Cardiac muscle cell (in vitro differentiated cells and primary cell): ENCODE results near the gene SLC16A10. TPM values are rescaled to one million over a fixed set of nuclear protein-coding genes. Genes with fewer than 3 reads are reported as not detected.
"Not testable (repeated sequence)": the region's sequence is repeated elsewhere in the genome, so short reads cannot be mapped to it uniquely, and the experiment has no call there.

Source experiments
- DNase-seq, 2 donors: peaks; one replicate each; pipeline versions ENCODE4 v3.0.0 to v3.0.0-alpha.2; 2010 to 2017; ENCODE audit warnings: low read depth in 1 of 2, low spot score in 1 of 2
- H3K27ac ChIP-seq: fragments of 200-600 bp; sonication (generic); 2 replicates; pipeline ENCODE4 v1.5.1; 2016
- H3K27me3 ChIP-seq: fragments of 200-600 bp; sonication (generic); 2 replicates; pipeline ENCODE4 v1.6.0; 2016; ENCODE audit warnings: control low read depth
- H3K36me3 ChIP-seq: fragments of 200-600 bp; sonication (generic); 2 replicates; pipeline ENCODE4 v1.5.1; 2016; ENCODE audit warnings: control low read depth
- H3K4me1 ChIP-seq: fragments of 200-600 bp; sonication (generic); 2 replicates; pipeline ENCODE4 v1.8.1; 2017; ENCODE audit warnings: low read depth, mild to moderate bottlenecking, mixed run types
- H3K4me3 ChIP-seq: fragments of 200-600 bp; sonication (generic); 2 replicates; pipeline ENCODE4 v1.5.1; 2016; ENCODE audit warnings: mild to moderate bottlenecking
- H3K9me3 ChIP-seq: fragments of 200-600 bp; sonication (generic); 2 replicates; pipeline ENCODE4 v1.5.1; 2017; ENCODE audit warnings: low read depth, mild to moderate bottlenecking, control low read depth
- polyA plus RNA-seq: library from polyadenylated mRNA; unstranded; fragments of >200 nt; fragmentation: Nextera tagmentation; extraction: Ambion mirVana; gene quantifications from 2 replicates; pipeline ENCODE4 v1.2.1, GENCODE V29; 2016
- total RNA-seq: library from RNA; depleted of rRNA; stranded (reverse); fragments of >200 nt; gene quantifications from 2 replicates; pipeline ENCODE4 v1.2.3, GENCODE V29; 2016
- TF ChIP-seq, protein P1 (sequence below): IDR thresholded peaks from 2 replicates; pipeline ENCODE4 v1.5.1; 2012; ENCODE audit warnings: low read depth, mild to moderate bottlenecking, low read length

SLC16A10 gene
- total and polyA plus RNA-seq, 2 experiments from 2014 or later: 8.1 to 21.4 TPM

DNA sequence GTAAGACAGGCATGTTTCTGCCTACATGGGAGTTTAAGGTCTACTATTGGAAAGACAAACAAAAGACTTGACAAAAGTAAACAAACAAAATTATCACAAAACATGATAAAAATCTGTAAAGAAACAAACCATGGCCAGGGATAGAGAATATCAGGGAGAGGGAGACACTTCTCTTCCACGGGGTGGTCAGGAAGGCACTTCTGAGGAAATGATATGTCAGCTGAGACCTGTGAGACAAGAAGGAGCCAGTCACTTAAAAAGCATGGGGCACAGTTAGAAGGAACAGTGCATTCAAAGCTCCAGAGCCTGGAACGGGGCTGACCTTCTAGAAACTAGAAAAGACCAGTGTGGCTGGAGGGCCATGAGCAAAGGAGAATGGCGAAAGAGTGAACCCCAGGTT lies 35.1 kb upstream of the SLC16A10 start:
- Histone ChIP-seq H3K4me3 (no peak overlapping the region), H3K4me1 (no peaks in the 10 kb centered on the region), H3K27ac (no peak overlapping the region), H3K36me3 (no peaks in the 10 kb centered on the region), H3K9me3 (no peaks in the 10 kb centered on the region), H3K27me3 (no peaks in the 10 kb centered on the region)
- TF ChIP-seq, protein P1, sequence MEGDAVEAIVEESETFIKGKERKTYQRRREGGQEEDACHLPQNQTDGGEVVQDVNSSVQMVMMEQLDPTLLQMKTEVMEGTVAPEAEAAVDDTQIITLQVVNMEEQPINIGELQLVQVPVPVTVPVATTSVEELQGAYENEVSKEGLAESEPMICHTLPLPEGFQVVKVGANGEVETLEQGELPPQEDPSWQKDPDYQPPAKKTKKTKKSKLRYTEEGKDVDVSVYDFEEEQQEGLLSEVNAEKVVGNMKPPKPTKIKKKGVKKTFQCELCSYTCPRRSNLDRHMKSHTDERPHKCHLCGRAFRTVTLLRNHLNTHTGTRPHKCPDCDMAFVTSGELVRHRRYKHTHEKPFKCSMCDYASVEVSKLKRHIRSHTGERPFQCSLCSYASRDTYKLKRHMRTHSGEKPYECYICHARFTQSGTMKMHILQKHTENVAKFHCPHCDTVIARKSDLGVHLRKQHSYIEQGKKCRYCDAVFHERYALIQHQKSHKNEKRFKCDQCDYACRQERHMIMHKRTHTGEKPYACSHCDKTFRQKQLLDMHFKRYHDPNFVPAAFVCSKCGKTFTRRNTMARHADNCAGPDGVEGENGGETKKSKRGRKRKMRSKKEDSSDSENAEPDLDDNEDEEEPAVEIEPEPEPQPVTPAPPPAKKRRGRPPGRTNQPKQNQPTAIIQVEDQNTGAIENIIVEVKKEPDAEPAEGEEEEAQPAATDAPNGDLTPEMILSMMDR: no peak
- DNase-seq: no peak

DNA sequence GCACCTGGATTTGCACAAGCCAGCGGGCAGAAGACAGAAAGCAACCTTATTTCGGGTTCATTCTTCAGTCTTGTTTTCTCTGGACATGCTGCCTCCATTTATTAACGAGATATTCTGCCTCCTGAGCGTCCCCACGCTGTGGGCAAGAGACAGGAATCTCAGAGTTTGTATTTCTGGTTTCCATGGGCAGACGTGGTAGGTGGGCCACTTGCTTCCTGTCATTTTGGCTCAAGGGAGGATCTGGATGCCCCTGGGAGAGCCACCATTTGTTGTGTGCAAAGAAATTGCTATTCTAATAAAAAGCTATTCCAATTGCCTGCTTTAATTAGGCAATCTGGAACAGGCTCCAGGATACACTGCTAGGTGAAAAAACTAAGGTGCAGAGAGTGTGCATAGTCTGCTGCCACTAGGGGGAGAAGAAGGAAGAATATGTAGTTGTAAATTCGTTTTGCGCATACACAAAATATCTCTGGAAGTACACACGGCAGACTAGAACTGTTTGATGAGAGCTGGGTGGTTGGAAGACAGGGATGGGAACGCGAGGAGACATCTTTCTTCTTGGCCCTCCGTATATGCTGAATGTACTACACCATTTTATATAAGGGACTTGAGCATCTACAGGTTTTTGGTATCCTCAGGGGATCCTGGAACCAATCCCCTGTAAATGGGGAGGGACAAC lies 30.1 kb upstream of the SLC16A10 start:
- Histone ChIP-seq H3K27me3 (no peaks in the 10 kb centered on the region), H3K36me3 (no peaks in the 10 kb centered on the region), H3K27ac (no peak overlapping the region), H3K4me1 (no peaks in the 10 kb centered on the region), H3K4me3 (no peak overlapping the region), H3K9me3 (no peaks in the 10 kb centered on the region)
- DNase-seq: peak; percentile 54 to 67
- TF ChIP-seq, protein P1: peak; percentile 83

DNA sequence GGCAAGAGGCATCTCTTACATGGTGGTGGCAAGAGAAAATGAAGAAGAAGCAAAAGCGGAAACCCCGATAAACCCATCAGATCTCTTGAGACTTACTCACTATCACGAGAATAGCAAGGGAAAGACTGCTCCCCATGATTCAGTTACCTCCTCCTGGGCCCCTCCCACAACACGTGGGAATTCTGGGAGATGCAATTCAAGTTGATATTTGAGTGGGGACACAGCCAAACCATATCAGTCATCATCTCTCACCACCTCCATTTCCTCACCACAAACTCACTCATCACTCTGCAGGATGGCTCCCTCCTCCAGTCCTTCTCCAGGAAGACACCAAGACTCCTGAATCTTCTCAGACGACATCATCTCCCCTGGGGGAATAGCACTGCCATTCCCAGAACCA lies 25.8 kb upstream of the SLC16A10 start:
- Histone ChIP-seq H3K27me3 (no peaks in the 10 kb centered on the region), H3K4me3 (no peak overlapping the region), H3K9me3 (no peaks in the 10 kb centered on the region), H3K36me3 (no peaks in the 10 kb centered on the region), H3K27ac (no peak overlapping the region), H3K4me1 (no peaks in the 10 kb centered on the region)
- DNase-seq: no peak
- TF ChIP-seq, protein P1: no peak

DNA sequence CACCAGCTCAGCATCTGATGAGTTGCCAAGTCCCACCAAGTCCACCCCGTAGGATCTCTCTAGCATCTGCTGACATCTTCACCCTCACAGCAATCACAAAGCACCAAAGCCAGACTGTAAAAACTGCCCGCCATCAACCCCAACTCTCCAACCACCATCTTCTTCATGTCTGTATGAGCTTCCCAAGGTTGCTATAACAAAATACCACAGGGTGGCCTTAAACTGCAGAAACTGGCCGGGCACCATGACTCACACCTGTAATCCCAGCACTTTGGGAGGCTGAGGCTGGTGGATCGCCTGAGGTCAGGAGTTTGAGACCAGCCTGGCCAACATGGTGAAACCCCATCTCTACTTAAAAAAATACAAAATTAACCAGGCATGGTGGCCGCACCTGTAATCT lies 25.3 kb upstream of the SLC16A10 start:
- not testable (repeated sequence) for H3K36me3 ChIP-seq, H3K4me3 ChIP-seq, DNase-seq, H3K27ac ChIP-seq, H3K9me3 ChIP-seq, H3K4me1 ChIP-seq, H3K27me3 ChIP-seq

DNA sequence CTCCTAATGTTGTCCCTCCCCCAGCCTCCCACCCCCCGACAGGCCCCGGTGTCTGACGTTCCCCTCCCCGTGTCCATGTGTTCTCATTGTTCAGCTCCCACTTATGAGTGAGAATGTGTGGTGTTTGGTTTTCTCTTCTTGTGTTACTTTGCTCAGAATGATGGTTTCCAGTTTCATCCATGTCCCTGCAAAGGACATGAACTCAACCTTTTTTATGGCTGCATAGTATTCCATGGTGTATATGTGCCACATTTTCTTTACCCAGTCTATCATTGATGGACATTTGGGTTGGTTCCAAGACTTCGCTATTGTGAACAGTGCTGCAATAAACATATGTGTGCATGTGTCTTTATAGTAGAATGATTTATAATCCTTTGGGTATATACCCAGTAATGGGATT lies 24.4 kb upstream of the SLC16A10 start:
- H3K4me1 ChIP-seq, H3K9me3 ChIP-seq, DNase-seq, H3K4me3 ChIP-seq, H3K36me3 ChIP-seq, H3K27ac ChIP-seq, H3K27me3 ChIP-seq: not testable (repeated sequence)

DNA sequence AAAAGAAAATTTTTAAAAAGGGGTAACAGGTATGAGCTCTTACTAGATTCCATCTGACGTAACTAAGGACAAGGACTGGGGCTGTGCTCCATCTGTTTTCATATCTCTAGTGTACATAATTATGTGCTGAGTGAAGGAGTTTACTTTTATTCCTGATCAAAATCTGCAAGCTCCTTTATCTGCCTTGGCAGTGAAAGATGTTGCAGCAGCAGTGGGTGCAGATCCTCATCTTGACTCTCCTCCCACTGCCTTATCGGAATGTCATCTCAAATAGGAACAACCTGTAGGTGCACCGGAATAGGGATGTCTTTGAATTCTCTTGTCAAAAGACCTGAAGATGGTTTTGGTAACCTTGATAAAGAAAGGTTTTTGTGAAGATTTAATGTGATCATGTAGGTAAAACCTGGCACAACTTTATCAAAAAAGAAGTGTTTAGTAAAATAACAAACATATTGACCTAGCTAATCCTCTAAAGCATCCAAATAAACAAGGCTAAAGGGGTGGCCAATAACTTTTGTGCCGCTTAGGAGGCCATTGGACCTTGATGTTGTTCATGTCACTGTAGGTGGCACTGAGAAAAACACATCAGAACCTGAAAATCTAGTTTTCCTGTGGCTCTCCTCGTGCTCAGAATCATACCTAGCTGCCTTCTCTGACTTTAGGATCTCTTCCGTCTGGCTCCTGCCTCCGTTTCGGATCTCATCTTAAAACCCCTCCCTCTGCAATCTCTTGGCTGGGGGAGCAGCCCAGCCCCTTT lies 19.0 kb upstream of the SLC16A10 start:
- Histone ChIP-seq H3K27ac (no peak overlapping the region), H3K27me3 (no peaks in the 10 kb centered on the region), H3K9me3 (no peaks in the 10 kb centered on the region), H3K4me1 (no peaks in the 10 kb centered on the region), H3K4me3 (no peak overlapping the region), H3K36me3 (no peaks in the 10 kb centered on the region)
- no peak for DNase-seq
- TF ChIP-seq, protein P1: no peak
